Testis (tissue), 3 donors: Measurements from ENCODE around the gene PALM. TPM values are rescaled to one million over a fixed set of nuclear protein-coding genes. Genes with fewer than 3 reads are reported as not detected.

Experiments used
- DNase-seq: peaks from one replicate; pipeline ENCODE4 v3.0.0-alpha.2; 2019
- H3K27ac ChIP-seq, 2 donors: fragments of 200-600 bp; sonication (generic); one replicate each; pipeline ENCODE4 v1.5.1; 2019
- H3K27me3 ChIP-seq: fragments of 200-600 bp; sonication (generic); one replicate; pipeline ENCODE4 v1.5.1; 2019
- H3K36me3 ChIP-seq: fragments of 200-600 bp; sonication (generic); one replicate; pipeline ENCODE4 v1.5.1; 2017; ENCODE audit warnings: low read depth; ENCODE audit errors: missing control alignments
- H3K4me1 ChIP-seq: fragments of 200-600 bp; sonication (generic); one replicate; pipeline ENCODE4 v1.5.1; 2019
- H3K4me3 ChIP-seq, 2 donors: fragments of 200-600 bp; sonication (generic); one replicate each; pipeline ENCODE4 v1.5.1; 2017 to 2019
- H3K9me3 ChIP-seq: fragments of 200-600 bp; sonication (generic); one replicate; pipeline ENCODE4 v1.5.1; 2017
- CTCF ChIP-seq, 3 experiments: fragments of 450-650 bp in 2 of 3; fragments of 200-600 bp in 1 of 3; sonication (generic) in 1 of 3; IDR thresholded peaks; one replicate each; pipeline ENCODE4 v1.5.1; 2016 to 2019; ENCODE audit warnings: antibody characterized with exemption in 3 of 3, mild to moderate bottlenecking in 2 of 3, moderate library complexity in 1 of 3
- POLR2A ChIP-seq: fragments of 450-650 bp; IDR thresholded peaks from one replicate; pipeline ENCODE4 v1.6.1; 2017; ENCODE audit warnings: antibody characterized with exemption, mild to moderate bottlenecking, moderate library complexity
- WGBS, 2 donors: methylation state at CpG; one replicate each; pipeline ENCODE4 v1.1.5; 2018; 5-methylcytosine and 5-hydroxymethylcytosine counted together
- intact Hi-C: fragments of 100-400 bp; cut with DNase I; formaldehyde crosslinking; loops from one replicate; pipeline ENCODE4 v1.15.1; 2023; ENCODE audit warnings: low total_unique reads
- polyA plus RNA-seq: library from polyadenylated mRNA; stranded (reverse); fragments of 350-450 nt; fragmentation: Illumina TruSeq; extraction: RNeasy Lipid Tissue Mini Kit (QIAGEN cat#74804); gene quantifications from one replicate; pipeline ENCODE4 v1.2.3, GENCODE V29; 2014; ENCODE audit warnings: low read depth, low replicate concordance; ENCODE audit not compliant: insufficient read depth
- total RNA-seq, 2 donors: library from RNA; depleted of rRNA; stranded (reverse); fragments of >200 nt; gene quantifications; one replicate each; pipeline ENCODE4 v1.2.3, GENCODE V29; 2016

PALM gene
- total and polyA plus RNA-seq, 3 donors from 2014 or later = 35.5 to 47.8 (median 46.4) TPM

- H3K36me3 ChIP-seq = no peaks in the 10 kb centered on the region
- no peaks in the 10 kb centered on the region for H3K27me3 ChIP-seq
- H3K4me3 ChIP-seq = peak overlapping the region; percentile 51 to 52
- peak overlapping the region; percentile 69 to 86 for H3K27ac ChIP-seq
- intact Hi-C loops = no loop called here
- peak; percentile 58 for DNase-seq
- TF ChIP-seq CTCF (IDR thresholded peaks at IDR 0.05) (no peak), POLR2A (no peak)
- no peaks in the 10 kb centered on the region for H3K9me3 ChIP-seq
- H3K4me1 ChIP-seq = peaks cover 44% of the 10 kb centered on the region
- 34 to 55% methylated on average over 4 to 14 of the region's 15 CpGs for WGBS, 2 donors
These were observed 31.5 kb upstream of the PALM start for GRCh38 chr19:677201-677600.

GRCh38 chr19:677601-678436, 30.9 kb upstream of the PALM start:
- Histone ChIP-seq H3K4me1 (peaks cover 42% of the 10 kb centered on the region), H3K4me3 (peak overlapping the region in 1 of 2 donors; percentile 52), H3K9me3 (no peaks in the 10 kb centered on the region), H3K27me3 (no peaks in the 10 kb centered on the region), H3K27ac (peak overlapping the region; percentile 69 to 86), H3K36me3 (no peaks in the 10 kb centered on the region)
- intact Hi-C loops = no loop called here
- DNase-seq = no peak
- TF ChIP-seq CTCF (IDR thresholded peaks at IDR 0.05) (no peak), POLR2A (no peak)
- 46 to 59% methylated on average over 9 to 15 of the region's 22 CpGs for whole genome bisulfite sequencing, 2 donors

GRCh38 chr19:678791-679388, 29.8 kb upstream of the PALM start:
- intact Hi-C loops = no loop called here
- DNase-seq = no peak
- H3K4me3 ChIP-seq = no peak overlapping the region

GRCh38 chr19:679418-680286, 29.1 kb upstream of the PALM start:
- H3K4me1 ChIP-seq = peaks cover 33% of the 10 kb centered on the region
- intact Hi-C loops = no loop called here
- H3K27ac ChIP-seq = peak overlapping the region; percentile 66 to 94
- TF ChIP-seq POLR2A (no peak), CTCF (IDR thresholded peaks at IDR 0.05) (no peak)
- H3K36me3 ChIP-seq = no peaks in the 10 kb centered on the region
- peak; percentile 67 for DNase-seq
- 5 to 17% methylated on average over 6 to 55 of the region's 69 CpGs for WGBS, 2 donors
- no peaks in the 10 kb centered on the region for H3K9me3 ChIP-seq
- H3K27me3 ChIP-seq = no peaks in the 10 kb centered on the region
- H3K4me3 ChIP-seq = peak overlapping the region; percentile 61 to 76

More at GRCh38 chr19:678791-679388, 29.8 kb upstream of the PALM start:
- TF ChIP-seq POLR2A (no peak), CTCF (IDR thresholded peaks at IDR 0.05) (no peak)
- H3K4me1 ChIP-seq = peaks cover 41% of the 10 kb centered on the region
- H3K27me3 ChIP-seq = no peaks in the 10 kb centered on the region
- H3K36me3 ChIP-seq = no peaks in the 10 kb centered on the region
- H3K9me3 ChIP-seq = no peaks in the 10 kb centered on the region
- WGBS, 2 donors = 46 to 78% methylated on average over 3 to 16 of the region's 16 CpGs
- H3K27ac ChIP-seq = peak overlapping the region; percentile 66 to 94
